HG02678 (cell line): ENCODE data around the gene RAB3IL1.

Experiments used
- ATAC-seq: cut with Tn5 transposase; IDR thresholded peaks from one replicate; pipeline ENCODE4 v1.9.1; 2021; ENCODE audit warnings: mild to moderate bottlenecking, moderate library complexity; ENCODE audit not compliant: unreplicated experiment

Gene RAB3IL1

GRCh38 chr11:61869708-61870451 is 47.5 kb downstream of the RAB3IL1 start:
- no peak for ATAC-seq

- ATAC-seq: no peak
These were observed 48.0 kb downstream of the RAB3IL1 start for GRCh38 chr11:61869429-61869707.

GRCh38 chr11:61868571-61869428 is 48.6 kb downstream of the RAB3IL1 start:
- no peak for ATAC-seq

- ATAC-seq: no peak
These were observed 50.4 kb downstream of the RAB3IL1 start for GRCh38 chr11:61866958-61867343.

GRCh38 chr11:61866231-61866957 is 51.0 kb downstream of the RAB3IL1 start:
- ATAC-seq: no peak

- no peak for ATAC-seq
These were observed 52.3 kb downstream of the RAB3IL1 start for GRCh38 chr11:61864814-61865775.

DNA sequence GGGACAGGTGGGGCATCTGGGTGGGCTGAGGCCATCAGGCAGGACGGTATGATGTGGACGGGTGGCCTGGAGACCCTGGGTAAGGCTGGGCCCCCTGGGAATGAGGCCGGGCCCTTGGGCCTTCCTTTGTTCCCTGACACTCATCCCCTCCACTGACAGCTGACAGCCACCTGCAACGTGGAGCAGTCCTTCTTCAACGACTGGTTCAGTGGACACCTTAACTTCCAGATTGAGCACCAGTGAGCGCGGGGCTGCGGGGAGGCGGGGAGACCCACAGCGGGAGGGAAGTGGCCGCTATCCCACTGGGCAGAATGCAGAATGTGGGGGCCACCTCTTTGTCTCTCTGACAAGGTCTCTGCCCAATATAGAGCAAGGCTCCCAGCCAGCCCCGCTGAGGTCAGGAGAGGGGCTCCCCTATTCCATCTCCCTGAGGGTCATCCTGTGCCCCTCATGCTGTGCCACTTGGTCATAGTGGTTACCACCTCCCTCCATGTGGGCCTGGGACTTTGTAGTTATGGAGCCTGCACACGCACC is 53.8 kb downstream of the RAB3IL1 start:
- no peak for ATAC-seq

- ATAC-seq: no peak
These were observed 54.4 kb downstream of the RAB3IL1 start for GRCh38 chr11:61862714-61863547.

DNA sequence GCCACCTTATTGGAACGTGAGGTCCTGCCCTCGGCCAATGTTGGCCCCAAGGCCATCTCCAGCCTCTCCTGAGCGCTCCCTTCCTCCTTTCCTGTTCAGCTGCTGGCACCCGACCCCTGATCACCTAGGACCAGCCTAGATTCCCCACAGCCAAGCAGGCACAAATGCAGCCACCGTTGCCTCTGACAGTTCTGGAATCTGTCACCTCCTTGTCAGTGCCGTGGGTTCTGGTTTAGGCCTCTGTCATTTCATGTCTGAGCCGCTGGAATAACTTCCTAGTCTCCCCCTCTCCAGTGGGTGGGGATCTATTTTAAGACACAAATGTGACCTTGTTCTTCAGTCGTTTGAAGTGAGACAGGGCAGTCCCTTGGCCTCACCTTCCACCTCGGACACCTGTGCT is 55.7 kb downstream of the RAB3IL1 start:
- no peak for ATAC-seq

DNA sequence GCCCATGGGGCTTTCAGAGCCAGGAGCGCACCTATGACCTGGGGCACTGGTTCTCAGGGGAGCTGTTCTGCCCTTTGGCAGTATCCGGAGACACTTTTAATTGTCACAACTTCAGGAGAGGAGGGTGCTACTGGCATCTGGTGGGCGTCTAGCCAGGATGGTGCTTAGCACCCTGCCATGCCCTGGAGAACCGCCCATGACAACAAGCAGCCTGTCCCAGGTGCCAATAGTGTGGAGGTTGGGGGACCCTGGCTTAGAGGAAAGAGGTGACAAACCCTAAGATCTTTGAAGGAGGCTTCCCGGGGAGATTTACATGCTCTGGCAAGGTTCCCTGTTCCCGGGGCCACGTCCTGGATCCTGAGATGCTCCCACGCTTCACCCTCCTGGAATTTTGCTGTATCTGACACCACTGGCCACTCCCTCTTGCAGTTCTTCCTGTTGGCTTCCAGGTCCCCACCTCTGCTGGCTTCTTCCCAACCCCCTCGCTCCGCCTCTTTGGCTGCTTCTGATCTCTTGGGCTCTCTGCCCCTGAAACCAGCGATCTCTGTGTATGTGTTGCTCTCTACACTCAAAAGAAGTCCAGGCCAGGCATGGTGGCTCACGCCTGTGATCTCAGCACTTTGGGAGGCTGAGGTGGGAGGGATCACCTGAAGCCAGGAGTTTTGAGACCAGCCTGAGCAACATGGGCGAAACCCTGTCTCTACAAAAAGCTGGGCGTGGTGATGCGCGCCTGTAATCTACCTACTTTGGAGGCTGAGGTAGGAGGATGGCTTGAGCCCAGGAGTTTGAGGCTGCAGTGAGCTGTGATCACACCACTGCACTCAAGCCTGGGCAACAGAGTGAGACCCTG is 57.1 kb downstream of the RAB3IL1 start:
- no peak for ATAC-seq

GRCh38 chr11:61855939-61856680 is 61.3 kb downstream of the RAB3IL1 start:
- ATAC-seq: no peak

DNA sequence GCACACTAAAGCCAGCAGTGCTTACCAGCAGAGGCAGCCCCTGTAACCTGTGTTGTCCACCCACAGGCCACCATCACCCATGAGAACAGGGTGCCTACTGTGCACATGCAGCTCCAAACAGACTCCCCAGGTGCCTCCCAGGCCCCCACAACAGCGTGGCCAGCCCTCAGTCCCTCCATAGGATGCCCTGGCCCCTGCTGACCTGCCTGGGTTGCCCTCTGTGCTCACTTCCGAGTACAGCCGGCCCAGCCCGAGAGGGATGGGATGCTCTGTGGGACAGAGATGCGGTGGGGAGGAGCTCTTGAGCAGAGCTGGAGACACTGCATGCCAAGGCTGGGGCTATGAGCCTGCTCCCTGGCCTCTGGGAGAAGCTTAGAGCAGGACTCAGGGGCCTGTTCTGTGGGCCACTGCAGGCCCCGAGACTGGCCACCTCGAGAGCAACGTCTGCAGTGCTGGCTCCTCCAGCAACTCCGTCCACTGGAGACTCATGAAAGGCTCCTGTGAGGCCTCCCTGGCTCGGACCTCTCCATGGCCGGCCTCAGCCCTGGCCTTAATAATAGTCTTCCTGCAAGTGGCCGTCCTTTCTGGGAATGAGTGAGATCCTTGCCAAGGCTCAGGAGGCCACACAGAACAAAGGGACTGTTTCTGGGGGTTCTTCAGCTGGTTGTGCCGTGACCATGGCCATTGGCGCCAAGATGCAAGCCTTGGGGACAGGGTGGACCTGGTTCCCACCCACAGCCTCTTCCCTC is 62.2 kb downstream of the RAB3IL1 start:
- ATAC-seq: no peak

DNA sequence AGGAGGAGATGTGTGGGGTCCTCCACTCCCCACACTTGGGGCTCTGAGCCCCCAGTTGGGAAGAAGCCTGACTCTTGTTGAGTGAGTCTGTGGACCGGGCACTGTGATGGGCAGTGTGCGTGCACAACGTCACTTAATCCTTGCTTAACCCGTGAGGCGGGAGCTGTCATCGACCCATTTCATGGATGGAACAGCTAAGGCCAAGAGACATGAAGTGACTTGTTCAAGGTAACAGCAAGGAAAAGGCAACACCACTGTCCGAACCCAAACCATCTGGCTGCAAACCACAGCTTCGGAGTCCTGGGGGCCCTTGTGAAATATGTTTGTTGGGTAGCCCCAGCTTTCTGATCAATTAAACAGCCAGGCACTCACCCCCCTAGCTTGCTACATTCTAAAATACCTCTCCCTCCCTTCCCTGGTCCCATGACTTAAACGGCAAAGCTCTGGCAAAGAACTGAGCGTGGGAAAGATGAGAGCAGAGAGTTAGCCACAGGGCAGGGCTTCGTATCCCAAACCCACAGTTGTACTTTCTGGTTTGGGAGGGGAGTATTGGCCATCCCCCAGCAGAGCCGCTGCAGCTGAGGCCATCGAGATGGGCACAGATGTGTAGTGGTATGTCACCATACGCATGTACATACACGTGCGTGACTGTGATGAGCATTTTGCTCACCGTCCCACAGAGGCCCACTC is 63.0 kb downstream of the RAB3IL1 start:
- no peak for ATAC-seq

DNA sequence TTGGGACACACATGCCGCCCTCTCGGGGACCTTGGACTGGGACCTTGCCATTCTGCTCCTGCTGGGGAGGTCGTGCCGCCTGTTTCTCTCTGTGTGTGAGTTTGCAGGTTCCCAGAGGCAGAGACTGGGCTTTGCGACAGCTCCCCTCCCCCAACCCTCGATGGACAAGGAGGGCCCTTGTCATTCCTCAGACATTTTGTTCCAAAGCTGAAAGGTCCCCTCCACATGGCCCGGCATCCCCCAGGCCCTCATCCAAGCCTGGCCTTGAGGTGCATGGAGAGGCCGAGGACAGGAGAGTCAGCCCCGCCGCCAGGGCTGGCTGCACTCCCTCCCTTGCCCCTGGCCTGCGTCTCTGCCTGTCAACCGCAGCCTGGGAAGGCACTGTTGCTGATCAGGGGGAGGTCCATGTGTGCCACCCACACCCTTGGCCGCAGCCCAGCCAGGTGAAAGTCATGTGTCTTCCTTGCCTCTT is 63.6 kb downstream of the RAB3IL1 start:
- ATAC-seq: no peak

- no peak for ATAC-seq
These were observed 65.5 kb downstream of the RAB3IL1 start for GRCh38 chr11:61851900-61852295.

DNA sequence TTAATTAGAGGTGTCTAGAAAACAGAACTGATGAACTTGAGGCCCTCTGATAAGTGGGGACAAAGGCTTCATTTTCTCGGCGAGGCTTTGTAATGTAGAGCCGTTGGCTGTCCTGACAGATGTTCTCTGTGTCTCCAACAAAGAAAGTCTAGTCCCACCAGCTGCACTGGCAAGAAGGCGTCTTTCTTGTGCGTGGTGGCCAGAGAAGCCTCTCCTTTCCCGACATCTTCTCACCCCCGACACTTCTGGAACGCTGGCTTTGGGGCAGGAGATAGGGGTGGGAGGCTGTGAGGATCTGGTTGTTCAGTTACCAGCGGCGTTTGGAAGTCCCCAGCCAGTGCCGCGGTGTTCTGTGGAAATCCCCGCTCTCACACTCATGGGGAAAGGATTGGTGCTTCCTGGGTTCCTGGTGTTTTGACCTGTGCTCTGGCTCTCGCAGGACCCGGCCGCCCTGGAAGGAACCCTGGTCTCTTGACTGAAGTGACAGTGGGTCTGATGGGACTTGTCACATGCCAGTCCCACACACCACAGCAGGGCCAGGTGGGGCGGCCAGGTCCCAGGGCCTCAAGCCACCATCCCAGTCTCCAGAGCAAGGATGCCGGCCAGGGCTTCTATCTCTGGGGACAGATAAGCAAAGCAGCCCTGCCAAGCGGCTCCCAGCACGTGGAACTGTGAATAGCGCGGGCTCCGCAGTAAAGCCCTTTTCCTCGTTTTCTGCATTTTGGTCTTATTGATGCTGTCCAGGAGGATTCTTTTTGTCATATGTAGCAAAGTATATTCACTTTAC is 66.1 kb downstream of the RAB3IL1 start:
- no peak for ATAC-seq
